Effector memory CD8-positive, alpha-beta T cell (primary cell): ENCODE measurements around the gene WFS1.

Experiments used
- ATAC-seq: fragments of 150-1000 bp; cut with Tn5 transposase; replicated peaks from 2 replicates; pipeline ENCODE4 v1.10.0; 2021; ENCODE audit warnings: mild to moderate bottlenecking, moderate library complexity
- DNase-seq, 3 experiments: peaks; one replicate each; pipeline ENCODE4 v3.0.0; 2021
- H3K27ac Mint-ChIP-seq, 2 donors: one replicate each; pipeline ENCODE4 v1.8.0; 2022; ENCODE audit warnings: mild to moderate bottlenecking in 2 of 2, mixed read lengths in 2 of 2, moderate library complexity in 2 of 2
- H3K27me3 Mint-ChIP-seq, 2 donors: one replicate each; pipeline ENCODE4 v1.8.0; 2022; ENCODE audit warnings: mixed read lengths in 2 of 2
- H3K36me3 Mint-ChIP-seq: one replicate; pipeline ENCODE4 v1.8.0; 2022; ENCODE audit warnings: mild to moderate bottlenecking, moderate library complexity, mixed read lengths; ENCODE audit not compliant: insufficient read depth
- H3K4me1 Mint-ChIP-seq, 2 donors: one replicate each; pipeline ENCODE4 v1.8.0; 2022; ENCODE audit warnings: low read depth in 2 of 2, mixed read lengths in 2 of 2
- H3K4me3 Mint-ChIP-seq, 2 donors: one replicate each; pipeline ENCODE4 v1.8.0; 2022; ENCODE audit warnings: mild to moderate bottlenecking in 2 of 2, mixed read lengths in 2 of 2, moderate library complexity in 2 of 2
- H3K9me3 Mint-ChIP-seq, 2 donors: one replicate each; pipeline ENCODE4 v1.8.0; 2022; ENCODE audit warnings: mixed read lengths in 2 of 2

Gene WFS1

GRCh38 chr4:6229671-6230501 is 39.8 kb upstream of the WFS1 start:
- no peak overlapping the region for H3K27ac Mint-ChIP-seq
- no peaks in the 10 kb centered on the region for H3K36me3 Mint-ChIP-seq
- DNase-seq (no peak), ATAC-seq (no peak)
- no peaks in the 10 kb centered on the region for H3K9me3 Mint-ChIP-seq
- peaks cover 0 to 36% of the 10 kb centered on the region in 2 donors for H3K27me3 Mint-ChIP-seq
- H3K4me1 Mint-ChIP-seq, result peaks cover 0 to 5% of the 10 kb centered on the region in 2 donors
- no peak overlapping the region for H3K4me3 Mint-ChIP-seq

DNA sequence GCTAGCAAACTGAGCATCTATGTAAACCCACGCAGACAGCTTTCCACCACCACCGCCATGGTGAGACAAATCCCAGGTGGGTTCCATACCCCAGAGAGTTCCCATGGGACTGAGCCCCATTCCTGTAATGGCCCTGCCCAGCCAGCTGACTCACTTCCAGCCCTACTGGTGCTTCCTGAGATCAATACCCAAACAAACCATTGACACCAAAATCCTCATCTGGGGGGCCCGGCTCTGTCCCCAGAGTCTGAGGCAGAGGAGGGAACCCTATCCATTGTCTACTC is 39.2 kb upstream of the WFS1 start:
- H3K27ac Mint-ChIP-seq, result no peak overlapping the region
- H3K4me3 Mint-ChIP-seq, result no peak overlapping the region
- no peaks in the 10 kb centered on the region for H3K9me3 Mint-ChIP-seq
- DNase-seq (no peak), ATAC-seq (no peak)
- H3K4me1 Mint-ChIP-seq, result peaks cover 0 to 2% of the 10 kb centered on the region in 2 donors
- no peaks in the 10 kb centered on the region for H3K36me3 Mint-ChIP-seq
- H3K27me3 Mint-ChIP-seq, result peaks cover 0 to 30% of the 10 kb centered on the region in 2 donors

GRCh38 chr4:6230827-6231662 is 38.6 kb upstream of the WFS1 start:
- Mint-ChIP-seq H3K4me3 (no peak overlapping the region), H3K27ac (no peak overlapping the region), H3K27me3 (peaks cover 0 to 24% of the 10 kb centered on the region in 2 donors), H3K4me1 (no peaks in the 10 kb centered on the region), H3K36me3 (no peaks in the 10 kb centered on the region), H3K9me3 (no peaks in the 10 kb centered on the region)
- ATAC-seq (no peak), DNase-seq (no peak)

- H3K4me3 Mint-ChIP-seq, result no peak overlapping the region
- no peak for DNase-seq
- no peak for ATAC-seq
- peaks cover 0 to 17% of the 10 kb centered on the region in 2 donors for H3K27me3 Mint-ChIP-seq
- H3K4me1 Mint-ChIP-seq, result no peaks in the 10 kb centered on the region
- H3K36me3 Mint-ChIP-seq, result no peaks in the 10 kb centered on the region
- H3K9me3 Mint-ChIP-seq, result no peaks in the 10 kb centered on the region
- H3K27ac Mint-ChIP-seq, result no peak overlapping the region
Observed at GRCh38 chr4:6231663-6232165, 37.9 kb upstream of the WFS1 start.

DNA sequence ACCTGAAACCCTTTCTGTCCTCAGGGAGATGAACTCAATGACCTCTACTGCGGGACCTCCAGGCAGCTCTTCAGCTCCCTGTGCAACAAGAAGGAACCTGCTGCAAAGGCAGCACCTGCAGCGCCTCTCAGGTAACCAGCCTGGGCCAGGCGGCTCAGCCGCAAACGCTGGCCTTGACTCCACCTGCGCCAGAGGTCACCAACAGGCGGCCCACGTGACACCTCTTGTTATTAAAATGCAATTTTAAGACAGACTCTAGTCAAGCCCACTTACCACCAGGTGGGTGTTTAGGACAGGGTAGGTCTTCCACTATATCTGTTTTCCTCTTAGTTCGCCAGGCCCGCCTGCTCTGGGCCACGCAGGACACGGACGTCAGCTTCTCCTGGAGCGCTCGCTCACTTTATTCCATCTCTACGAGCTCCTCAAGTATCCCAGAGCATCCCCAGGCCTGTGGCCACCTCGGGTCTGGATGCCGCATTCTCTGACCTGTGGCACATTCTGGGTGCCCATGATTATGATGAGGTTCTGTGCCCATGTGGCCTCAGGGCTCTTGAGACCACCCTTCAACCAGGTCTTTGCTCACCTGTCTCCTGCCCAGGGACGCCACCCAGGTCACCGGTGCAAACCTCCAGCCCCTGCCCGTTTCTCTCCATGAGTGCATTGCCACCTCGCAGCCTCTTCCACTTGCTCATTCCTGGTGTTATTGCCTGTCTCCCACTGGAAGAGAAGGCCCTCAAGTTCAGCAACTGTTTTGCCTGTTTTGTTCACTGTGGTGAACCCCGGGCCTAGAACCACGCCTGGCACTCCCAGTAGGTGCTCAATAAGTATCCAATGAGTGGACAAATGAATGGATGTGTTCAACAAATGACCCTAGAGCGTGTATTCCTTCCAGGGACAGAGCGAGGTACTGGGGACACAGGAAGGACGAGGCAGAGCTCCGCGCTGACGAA is 36.5 kb upstream of the WFS1 start:
- Mint-ChIP-seq H3K9me3 (no peaks in the 10 kb centered on the region), H3K4me1 (no peaks in the 10 kb centered on the region), H3K27ac (no peak overlapping the region), H3K36me3 (no peaks in the 10 kb centered on the region), H3K27me3 (peaks cover 0 to 13% of the 10 kb centered on the region in 2 donors), H3K4me3 (no peak overlapping the region)
- ATAC-seq, result no peak
- no peak for DNase-seq

DNA sequence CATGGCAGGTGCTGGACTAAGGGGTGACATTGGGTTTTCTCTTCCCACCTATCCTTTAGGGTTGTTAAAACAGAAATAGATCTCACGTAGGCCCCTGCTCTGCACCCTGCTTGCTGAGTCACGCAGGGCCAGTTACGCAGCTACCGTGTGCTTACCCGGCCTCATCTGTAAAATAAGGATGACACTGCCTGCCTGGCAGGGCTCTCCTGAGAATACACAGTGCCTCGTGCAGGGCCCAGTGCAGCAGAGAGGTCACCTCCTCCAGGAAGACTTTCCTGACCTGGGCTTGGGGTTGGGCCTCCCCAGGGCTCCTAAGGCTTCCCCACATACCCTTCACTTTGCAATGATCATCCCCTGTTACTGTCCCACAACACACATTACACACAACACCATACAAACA is 35.7 kb upstream of the WFS1 start:
- no peaks in the 10 kb centered on the region for H3K4me1 Mint-ChIP-seq
- ATAC-seq (no peak), DNase-seq (no peak)
- H3K9me3 Mint-ChIP-seq, result no peaks in the 10 kb centered on the region
- no peak overlapping the region for H3K4me3 Mint-ChIP-seq
- no peaks in the 10 kb centered on the region for H3K36me3 Mint-ChIP-seq
- peaks cover 0 to 6% of the 10 kb centered on the region in 2 donors for H3K27me3 Mint-ChIP-seq
- H3K27ac Mint-ChIP-seq, result no peak overlapping the region

DNA sequence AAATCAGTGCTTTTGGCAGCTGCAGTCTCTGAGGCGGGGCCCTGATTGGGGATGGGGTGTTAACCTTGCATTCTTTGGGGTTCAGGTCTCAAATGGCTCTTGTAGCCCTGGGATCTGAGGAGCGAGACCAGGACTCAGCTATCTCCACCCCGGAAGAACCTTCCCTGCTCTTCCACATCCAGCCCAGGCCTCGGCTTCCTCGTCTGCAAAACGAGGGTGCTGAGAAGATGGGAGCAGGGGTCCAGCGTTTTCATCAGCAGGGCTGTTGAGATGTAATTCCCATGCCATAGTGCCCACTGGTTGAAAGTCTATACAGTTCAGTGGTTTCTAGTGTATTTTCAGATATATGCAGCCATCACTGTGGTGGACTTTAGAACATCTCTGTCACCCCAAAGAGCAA is 34.6 kb upstream of the WFS1 start:
- Mint-ChIP-seq H3K27ac (no peak overlapping the region), H3K9me3 (no peaks in the 10 kb centered on the region), H3K4me3 (no peak overlapping the region), H3K4me1 (no peaks in the 10 kb centered on the region), H3K36me3 (no peaks in the 10 kb centered on the region), H3K27me3 (no peaks in the 10 kb centered on the region)
- DNase-seq (no peak), ATAC-seq (no peak)

GRCh38 chr4:6235901-6236640 is 33.6 kb upstream of the WFS1 start:
- peaks cover 0 to 6% of the 10 kb centered on the region in 2 donors for H3K27me3 Mint-ChIP-seq
- H3K4me3 Mint-ChIP-seq, result no peak overlapping the region
- H3K9me3 Mint-ChIP-seq, result no peaks in the 10 kb centered on the region
- H3K36me3 Mint-ChIP-seq, result no peaks in the 10 kb centered on the region
- H3K27ac Mint-ChIP-seq, result no peak overlapping the region
- DNase-seq (no peak), ATAC-seq (no peak)
- no peaks in the 10 kb centered on the region for H3K4me1 Mint-ChIP-seq

- Mint-ChIP-seq H3K27ac (no peak overlapping the region), H3K9me3 (no peaks in the 10 kb centered on the region), H3K4me1 (no peaks in the 10 kb centered on the region), H3K36me3 (no peaks in the 10 kb centered on the region), H3K4me3 (no peak overlapping the region), H3K27me3 (peaks cover 0 to 13% of the 10 kb centered on the region in 2 donors)
- ATAC-seq, result no peak
- no peak for DNase-seq
Observed at GRCh38 chr4:6236816-6237390, 32.7 kb upstream of the WFS1 start.

GRCh38 chr4:6239486-6239885 is 30.2 kb upstream of the WFS1 start:
- Mint-ChIP-seq H3K9me3 (no peaks in the 10 kb centered on the region), H3K27ac (no peak overlapping the region), H3K4me1 (peaks cover 0 to under 1% of the 10 kb centered on the region in 2 donors), H3K27me3 (peaks cover 17 to 38% of the 10 kb centered on the region in 2 donors), H3K36me3 (no peaks in the 10 kb centered on the region), H3K4me3 (no peak overlapping the region)
- DNase-seq (no peak), ATAC-seq (no peak)

- H3K27me3 Mint-ChIP-seq, result peaks cover 21 to 43% of the 10 kb centered on the region in 2 donors
- DNase-seq (no peak), ATAC-seq (no peak)
- H3K4me3 Mint-ChIP-seq, result no peak overlapping the region
- H3K36me3 Mint-ChIP-seq, result no peaks in the 10 kb centered on the region
- peaks cover 3 to 5% of the 10 kb centered on the region in 2 donors for H3K4me1 Mint-ChIP-seq
- no peaks in the 10 kb centered on the region for H3K9me3 Mint-ChIP-seq
- no peak overlapping the region for H3K27ac Mint-ChIP-seq
Observed at GRCh38 chr4:6239968-6240367, 29.7 kb upstream of the WFS1 start.

DNA sequence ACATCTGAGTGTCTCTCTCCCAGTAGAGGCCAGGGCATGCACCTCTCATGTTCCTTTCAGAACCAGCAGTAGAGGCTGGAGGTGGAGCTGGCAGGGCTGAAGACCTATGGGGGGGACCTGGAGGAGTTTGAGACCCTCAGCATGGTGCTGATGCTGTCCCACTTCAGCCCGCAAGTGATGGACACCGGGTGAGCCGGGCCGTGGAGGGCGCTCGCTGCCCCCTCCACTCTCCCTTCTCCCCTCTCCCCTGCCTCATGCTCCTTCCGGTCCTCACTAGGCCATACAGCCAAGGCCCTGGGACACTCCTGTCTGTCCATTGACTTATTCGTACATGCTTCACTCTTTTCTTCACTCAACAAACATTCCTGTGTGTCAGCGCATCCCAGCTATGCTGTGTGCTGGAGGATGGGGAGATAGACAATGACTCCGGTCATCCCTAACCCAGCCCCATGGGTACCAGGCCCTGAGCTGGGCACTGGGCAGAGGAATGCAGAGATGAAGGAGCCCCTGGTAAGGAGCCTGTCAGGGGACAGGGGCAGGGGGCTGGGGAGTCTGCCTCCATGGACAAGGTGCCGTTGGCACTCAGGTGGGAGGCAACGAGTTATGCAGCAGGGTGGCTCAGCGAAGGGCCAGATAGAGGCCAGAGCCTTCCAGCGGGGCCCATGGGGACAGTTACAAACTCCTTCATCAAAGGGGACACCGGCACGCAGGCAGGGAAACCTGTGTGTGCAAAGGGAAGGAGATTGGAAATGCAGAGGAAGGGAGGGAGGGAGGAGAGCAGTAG is 28.4 kb upstream of the WFS1 start:
- H3K4me3 Mint-ChIP-seq, result no peak overlapping the region
- no peaks in the 10 kb centered on the region for H3K36me3 Mint-ChIP-seq

More for the DNA sequence above, 28.4 kb upstream of the WFS1 start:
- Mint-ChIP-seq H3K4me1 (peaks cover 4 to 7% of the 10 kb centered on the region in 2 donors), H3K9me3 (no peaks in the 10 kb centered on the region), H3K27me3 (peaks cover 28 to 55% of the 10 kb centered on the region in 2 donors), H3K27ac (no peak overlapping the region)
- ATAC-seq (no peak), DNase-seq (no peak)
